HepG2 (cell line): ENCODE results near the gene DACT2. TPM values are rescaled to one million over a fixed set of nuclear protein-coding genes. Genes with fewer than 3 reads are reported as not detected.

Experiments
- ATRX ChIP-seq: sonication (generic); formaldehyde crosslinking; IDR thresholded peaks from 2 replicates; pipeline ENCODE4 v1.4.0; 2020; ENCODE audit warnings: missing genetic modification reagents, borderline replicate concordance
- CCAR2 ChIP-seq: fragments of 200-400 bp; formaldehyde crosslinking; optimal IDR thresholded peaks from 2 replicates; pipeline ENCODE3; 2018; ENCODE audit warnings: low read depth, mild to moderate bottlenecking, low read length, moderate library complexity
- DNMT3B ChIP-seq: conservative IDR thresholded peaks from 2 replicates; pipeline ENCODE4 v1.6.1; 2016; ENCODE audit warnings: missing biosample characterization, control low read depth
- GATAD2A ChIP-seq: IDR thresholded peaks from 2 replicates; pipeline ENCODE4 v1.6.1; 2016
- IRF1 ChIP-seq: sonication (generic); formaldehyde crosslinking; IDR thresholded peaks from 2 replicates; pipeline ENCODE4 v1.4.0; 2020; ENCODE audit warnings: low read depth, mild to moderate bottlenecking, missing genetic modification reagents
- MYC ChIP-seq: sonication (generic); formaldehyde crosslinking; IDR thresholded peaks from 2 replicates; pipeline ENCODE4 v1.9.0; 2021; ENCODE audit warnings: missing genetic modification reagents, borderline replicate concordance
- MZF1 ChIP-seq: sonication (generic); formaldehyde crosslinking; IDR thresholded peaks from 2 replicates; pipeline ENCODE4 v1.8.1; 2023; ENCODE audit warnings: mild to moderate bottlenecking, missing genetic modification reagents, borderline replicate concordance
- PAF1 ChIP-seq: IDR thresholded peaks from 2 replicates; pipeline ENCODE4 v1.6.1; 2016; ENCODE audit warnings: missing genetic modification reagents, missing compliant biosample characterization
- STAG1 ChIP-seq: sonication (generic); formaldehyde crosslinking; IDR thresholded peaks from 2 replicates; pipeline ENCODE4 v1.4.0; 2020; ENCODE audit warnings: missing genetic modification reagents
- TAF1 ChIP-seq: sonication (generic); formaldehyde crosslinking; IDR thresholded peaks from 2 replicates; pipeline ENCODE4 v1.4.0; 2020; ENCODE audit warnings: missing genetic modification reagents
- ZNF30 ChIP-seq: sonication (generic); formaldehyde crosslinking; IDR thresholded peaks from 2 replicates; pipeline ENCODE4 v1.5.0; 2020; ENCODE audit warnings: mild to moderate bottlenecking, missing genetic modification reagents
- ZNF326 ChIP-seq: sonication (generic); formaldehyde crosslinking; IDR thresholded peaks from 2 replicates; pipeline ENCODE4 v1.4.0; 2020; ENCODE audit warnings: missing genetic modification reagents, borderline replicate concordance
- ZNF562 ChIP-seq: sonication (generic); formaldehyde crosslinking; IDR thresholded peaks from 2 replicates; pipeline ENCODE4 v1.8.0; 2022; ENCODE audit warnings: missing genetic modification reagents, borderline replicate concordance
- ZNF850 ChIP-seq: sonication (generic); formaldehyde crosslinking; conservative IDR thresholded peaks from 2 replicates; pipeline ENCODE4 v1.9.0; 2021; ENCODE audit warnings: mild to moderate bottlenecking, missing genetic modification reagents
- polyA plus RNA-seq, 8 experiments: library from polyadenylated mRNA; depleted of rRNA in 3 of 8; stranded (reverse) in 7 of 8; unstranded in 1 of 8; fragments of >200 nt; fragmentation: Illumina TruSeq in 4 of 8; extraction: Trizol in 4 of 8; gene quantifications; 2 replicates each; pipeline versions ENCODE4 v1.2.1 to v1.2.3, GENCODE V29; 2011 to 2016; ENCODE audit warnings: low read depth in 4 of 8, missing spikeins in 1 of 8, mixed read lengths in 1 of 8; ENCODE audit not compliant: insufficient read depth in 1 of 8
- total RNA-seq, 5 experiments: library from RNA; depleted of rRNA; stranded (reverse); fragments of >200 nt; fragmentation: Illumina TruSeq; extraction: Trizol; gene quantifications; 2 replicates each; pipeline ENCODE4 v1.2.3, GENCODE V29; 2016; ENCODE audit warnings: low read depth in 1 of 5
- TF ChIP-seq, protein P1 (sequence below): sonication (generic); formaldehyde crosslinking; IDR thresholded peaks from 2 replicates; pipeline ENCODE4 v1.4.0; 2020; ENCODE audit warnings: missing genetic modification reagents, borderline replicate concordance
- TF ChIP-seq, protein P2 (sequence below): sonication (generic); formaldehyde crosslinking; IDR thresholded peaks from 2 replicates; pipeline ENCODE4 v1.5.0; 2020; ENCODE audit warnings: missing genetic modification reagents, mild to moderate bottlenecking, borderline replicate concordance
- TF ChIP-seq, protein P3 (sequence below): sonication (generic); formaldehyde crosslinking; IDR thresholded peaks from 2 replicates; pipeline ENCODE4 v1.5.0; 2020; ENCODE audit warnings: mild to moderate bottlenecking, missing genetic modification reagents, moderate library complexity
- TF ChIP-seq, protein P4 (sequence below): sonication (generic); formaldehyde crosslinking; IDR thresholded peaks from 2 replicates; pipeline ENCODE4 v1.4.0; 2020; ENCODE audit warnings: missing genetic modification reagents

DACT2 gene
- total and polyA plus RNA-seq, 2 of the 13 experiments (the other 11 are each of a cell fraction or from before 2014, with no cell fraction given): 0.15 TPM; not detected in 1

GRCh38 chr6:168326294-168327261 lies 7.0 kb upstream of the DACT2 start (continued):
- TF ChIP-seq, protein P1, sequence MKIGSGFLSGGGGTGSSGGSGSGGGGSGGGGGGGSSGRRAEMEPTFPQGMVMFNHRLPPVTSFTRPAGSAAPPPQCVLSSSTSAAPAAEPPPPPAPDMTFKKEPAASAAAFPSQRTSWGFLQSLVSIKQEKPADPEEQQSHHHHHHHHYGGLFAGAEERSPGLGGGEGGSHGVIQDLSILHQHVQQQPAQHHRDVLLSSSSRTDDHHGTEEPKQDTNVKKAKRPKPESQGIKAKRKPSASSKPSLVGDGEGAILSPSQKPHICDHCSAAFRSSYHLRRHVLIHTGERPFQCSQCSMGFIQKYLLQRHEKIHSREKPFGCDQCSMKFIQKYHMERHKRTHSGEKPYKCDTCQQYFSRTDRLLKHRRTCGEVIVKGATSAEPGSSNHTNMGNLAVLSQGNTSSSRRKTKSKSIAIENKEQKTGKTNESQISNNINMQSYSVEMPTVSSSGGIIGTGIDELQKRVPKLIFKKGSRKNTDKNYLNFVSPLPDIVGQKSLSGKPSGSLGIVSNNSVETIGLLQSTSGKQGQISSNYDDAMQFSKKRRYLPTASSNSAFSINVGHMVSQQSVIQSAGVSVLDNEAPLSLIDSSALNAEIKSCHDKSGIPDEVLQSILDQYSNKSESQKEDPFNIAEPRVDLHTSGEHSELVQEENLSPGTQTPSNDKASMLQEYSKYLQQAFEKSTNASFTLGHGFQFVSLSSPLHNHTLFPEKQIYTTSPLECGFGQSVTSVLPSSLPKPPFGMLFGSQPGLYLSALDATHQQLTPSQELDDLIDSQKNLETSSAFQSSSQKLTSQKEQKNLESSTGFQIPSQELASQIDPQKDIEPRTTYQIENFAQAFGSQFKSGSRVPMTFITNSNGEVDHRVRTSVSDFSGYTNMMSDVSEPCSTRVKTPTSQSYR: peak; percentile 73; the same call in 1 of the 2 replicates
- no peak for TF ChIP-seq DNMT3B (CRISPR knock-in tag)
- TF ChIP-seq MYC (CRISPR knock-in tag): no peak
- TF ChIP-seq ZNF850 (CRISPR knock-in tag): no peak
- no peak for TF ChIP-seq IRF1 (CRISPR knock-in tag)
- TF ChIP-seq ZNF30 (CRISPR knock-in tag): no peak
- TF ChIP-seq GATAD2A (CRISPR knock-in tag): peak; percentile 98
- TF ChIP-seq ZNF326: no peak
- no peak for TF ChIP-seq ATRX (CRISPR knock-in tag)
- TF ChIP-seq, protein P2, sequence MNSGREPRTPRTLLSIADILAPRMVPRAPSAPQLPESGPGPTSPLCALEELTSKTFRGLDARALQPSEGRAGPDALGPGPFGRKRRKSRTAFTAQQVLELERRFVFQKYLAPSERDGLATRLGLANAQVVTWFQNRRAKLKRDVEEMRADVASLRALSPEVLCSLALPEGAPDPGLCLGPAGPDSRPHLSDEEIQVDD (CRISPR knock-in tag): no peak
- TF ChIP-seq, protein P3, sequence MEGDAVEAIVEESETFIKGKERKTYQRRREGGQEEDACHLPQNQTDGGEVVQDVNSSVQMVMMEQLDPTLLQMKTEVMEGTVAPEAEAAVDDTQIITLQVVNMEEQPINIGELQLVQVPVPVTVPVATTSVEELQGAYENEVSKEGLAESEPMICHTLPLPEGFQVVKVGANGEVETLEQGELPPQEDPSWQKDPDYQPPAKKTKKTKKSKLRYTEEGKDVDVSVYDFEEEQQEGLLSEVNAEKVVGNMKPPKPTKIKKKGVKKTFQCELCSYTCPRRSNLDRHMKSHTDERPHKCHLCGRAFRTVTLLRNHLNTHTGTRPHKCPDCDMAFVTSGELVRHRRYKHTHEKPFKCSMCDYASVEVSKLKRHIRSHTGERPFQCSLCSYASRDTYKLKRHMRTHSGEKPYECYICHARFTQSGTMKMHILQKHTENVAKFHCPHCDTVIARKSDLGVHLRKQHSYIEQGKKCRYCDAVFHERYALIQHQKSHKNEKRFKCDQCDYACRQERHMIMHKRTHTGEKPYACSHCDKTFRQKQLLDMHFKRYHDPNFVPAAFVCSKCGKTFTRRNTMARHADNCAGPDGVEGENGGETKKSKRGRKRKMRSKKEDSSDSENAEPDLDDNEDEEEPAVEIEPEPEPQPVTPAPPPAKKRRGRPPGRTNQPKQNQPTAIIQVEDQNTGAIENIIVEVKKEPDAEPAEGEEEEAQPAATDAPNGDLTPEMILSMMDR (CRISPR knock-in tag): no peak
- TF ChIP-seq, protein P4, sequence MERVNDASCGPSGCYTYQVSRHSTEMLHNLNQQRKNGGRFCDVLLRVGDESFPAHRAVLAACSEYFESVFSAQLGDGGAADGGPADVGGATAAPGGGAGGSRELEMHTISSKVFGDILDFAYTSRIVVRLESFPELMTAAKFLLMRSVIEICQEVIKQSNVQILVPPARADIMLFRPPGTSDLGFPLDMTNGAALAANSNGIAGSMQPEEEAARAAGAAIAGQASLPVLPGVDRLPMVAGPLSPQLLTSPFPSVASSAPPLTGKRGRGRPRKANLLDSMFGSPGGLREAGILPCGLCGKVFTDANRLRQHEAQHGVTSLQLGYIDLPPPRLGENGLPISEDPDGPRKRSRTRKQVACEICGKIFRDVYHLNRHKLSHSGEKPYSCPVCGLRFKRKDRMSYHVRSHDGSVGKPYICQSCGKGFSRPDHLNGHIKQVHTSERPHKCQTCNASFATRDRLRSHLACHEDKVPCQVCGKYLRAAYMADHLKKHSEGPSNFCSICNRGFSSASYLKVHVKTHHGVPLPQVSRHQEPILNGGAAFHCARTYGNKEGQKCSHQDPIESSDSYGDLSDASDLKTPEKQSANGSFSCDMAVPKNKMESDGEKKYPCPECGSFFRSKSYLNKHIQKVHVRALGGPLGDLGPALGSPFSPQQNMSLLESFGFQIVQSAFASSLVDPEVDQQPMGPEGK: peak; percentile 75
- peak; percentile 30 for TF ChIP-seq STAG1 (CRISPR knock-in tag)
- peak; percentile 43; the same call in 1 of the 2 replicates for TF ChIP-seq TAF1 (CRISPR knock-in tag)
- peak; percentile 37; the same call in 1 of the 2 replicates for TF ChIP-seq PAF1
- TF ChIP-seq ZNF562 (CRISPR knock-in tag): no peak
- TF ChIP-seq CCAR2: no peak
- no peak for TF ChIP-seq MZF1 (CRISPR knock-in tag)
